Kidney epithelial cell (primary cell): ENCODE measurements around the gene LIPG. TPM values are rescaled to one million over a fixed set of nuclear protein-coding genes. Genes with fewer than 3 reads are reported as not detected.
"Not testable (repeated sequence)": the region's sequence is repeated elsewhere in the genome, so short reads cannot be mapped to it uniquely, and the experiment has no call there.

ENCODE experiments used
- DNase-seq: peaks from one replicate; pipeline ENCODE4 v3.0.0-alpha.2; 2010; ENCODE audit warnings: low read depth
- H3K27me3 ChIP-seq: 2 replicates; pipeline ENCODE4 v1.6.0; 2011; ENCODE audit warnings: low read length; ENCODE audit not compliant: control insufficient read depth, insufficient read depth
- H3K36me3 ChIP-seq: 2 replicates; pipeline ENCODE4 v1.5.1; 2011; ENCODE audit warnings: low read length; ENCODE audit not compliant: control insufficient read depth, insufficient read depth
- H3K4me3 ChIP-seq: 2 replicates; pipeline ENCODE4 v1.5.1; 2011; ENCODE audit warnings: low read depth, mild to moderate bottlenecking, control low read depth, low read length
- CTCF ChIP-seq: IDR thresholded peaks from 2 replicates; pipeline ENCODE4 v1.5.1; 2011; ENCODE audit warnings: mild to moderate bottlenecking, moderate library complexity, low read length, control low read depth, inconsistent platforms; ENCODE audit not compliant: insufficient read depth, poor library complexity, severe bottlenecking
- total RNA-seq: library from RNA; depleted of rRNA; stranded (reverse); fragments of >200 nt; gene quantifications from 2 replicates; pipeline ENCODE4 v1.2.3, GENCODE V29; 2015

The LIPG gene
- total RNA-seq, 1 donor from 2014 or later, result 196 TPM

GRCh38 chr18:49550621-49551339 lies 11.1 kb upstream of the LIPG start:
- Histone ChIP-seq H3K36me3 (no peaks in the 10 kb centered on the region), H3K4me3 (no peak overlapping the region), H3K27me3 (no peaks in the 10 kb centered on the region)
- no peak for DNase-seq
- TF ChIP-seq CTCF, result no peak

DNA sequence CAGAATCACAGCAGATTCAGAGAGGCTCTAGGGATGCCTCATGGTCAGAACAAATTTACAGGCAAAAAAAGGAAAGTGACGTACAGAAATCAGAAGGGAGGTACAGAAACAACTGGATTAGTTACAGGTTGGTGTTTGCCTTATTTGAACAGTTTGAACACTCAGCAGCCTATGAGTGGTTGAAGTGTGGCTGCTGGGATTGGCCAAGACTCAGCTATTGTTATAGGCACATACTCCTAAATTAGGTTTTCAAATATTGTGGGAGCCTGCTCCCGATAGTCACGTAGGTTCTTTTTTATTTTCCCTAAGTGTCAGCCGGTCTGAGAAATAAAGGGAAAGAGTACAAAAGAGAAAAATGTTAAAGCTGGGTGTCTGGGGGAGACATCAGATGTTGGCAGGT lies 8.9 kb upstream of the LIPG start:
- TF ChIP-seq CTCF, result no peak
- Histone ChIP-seq H3K27me3 (no peaks in the 10 kb centered on the region), H3K36me3 (no peaks in the 10 kb centered on the region), H3K4me3 (no peak overlapping the region)
- no peak for DNase-seq

- no peak overlapping the region for H3K4me3 ChIP-seq
- no peak for TF ChIP-seq CTCF
- H3K36me3 ChIP-seq, result no peaks in the 10 kb centered on the region
- no peak for DNase-seq
- no peaks in the 10 kb centered on the region for H3K27me3 ChIP-seq
Observed at GRCh38 chr18:49555641-49556040, 6.2 kb upstream of the LIPG start.

DNA sequence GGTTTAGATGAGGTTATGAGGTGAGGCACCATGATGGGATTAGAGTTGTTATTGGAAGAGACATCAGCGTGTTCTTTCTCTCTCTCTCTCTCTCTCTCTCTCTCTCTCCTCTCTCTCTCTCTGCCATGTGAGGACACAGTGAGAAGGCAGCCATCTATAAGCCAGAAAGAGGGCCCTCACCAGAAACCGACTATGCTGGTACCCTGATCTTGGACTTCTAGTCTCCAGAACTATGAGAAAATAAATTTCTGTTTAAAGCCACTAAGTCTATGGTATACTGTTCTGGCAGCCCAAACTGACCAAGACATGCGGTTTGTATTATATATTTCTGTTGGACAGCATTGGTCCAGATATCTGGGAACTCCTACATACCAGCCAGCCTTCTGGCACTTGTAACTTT lies 3.5 kb upstream of the LIPG start:
- no peak for DNase-seq
- Histone ChIP-seq H3K27me3 (no peaks in the 10 kb centered on the region), H3K4me3 (no peak overlapping the region), H3K36me3 (no peaks in the 10 kb centered on the region)
- TF ChIP-seq CTCF, result no peak

- not testable (repeated sequence) for DNase-seq
Observed at GRCh38 chr18:49559326-49559931, 2.4 kb upstream of the LIPG start.

More at GRCh38 chr18:49559326-49559931, 2.4 kb upstream of the LIPG start:
- TF ChIP-seq CTCF, result peak; percentile 54
- H3K27me3 ChIP-seq, H3K4me3 ChIP-seq, H3K36me3 ChIP-seq: not testable (repeated sequence)
